HEK293T (cell line): ENCODE results near the gene SLC39A5.

Source experiments
- ARNT ChIP-seq: fragments of 450-650 bp; IDR thresholded peaks from 2 replicates; pipeline ENCODE4 v1.6.1; 2017; ENCODE audit warnings: mild to moderate bottlenecking
- BHLHE40 ChIP-seq: fragments of 450-650 bp; IDR thresholded peaks from 2 replicates; pipeline ENCODE4 v1.6.1; 2016; ENCODE audit warnings: mild to moderate bottlenecking, moderate library complexity, borderline replicate concordance
- ELF4 ChIP-seq: fragments of 450-650 bp; IDR thresholded peaks from 2 replicates; pipeline ENCODE4 v1.6.1; 2017; ENCODE audit warnings: antibody characterized with exemption
- FOXM1 ChIP-seq: fragments of 450-650 bp; IDR thresholded peaks from 2 replicates; pipeline ENCODE4 v1.6.1; 2017; ENCODE audit warnings: mild to moderate bottlenecking, borderline replicate concordance
- HDGF ChIP-seq: fragments of 450-650 bp; IDR thresholded peaks from 2 replicates; pipeline ENCODE4 v1.6.1; 2017; ENCODE audit warnings: antibody characterized with exemption, borderline replicate concordance
- L3MBTL2 ChIP-seq: fragments of 450-650 bp; conservative IDR thresholded peaks from 2 replicates; pipeline ENCODE4 v1.6.1; 2016; ENCODE audit warnings: mild to moderate bottlenecking
- NFRKB ChIP-seq: fragments of 450-650 bp; IDR thresholded peaks from 2 replicates; pipeline ENCODE4 v1.6.1; 2016; ENCODE audit warnings: mild to moderate bottlenecking, moderate library complexity
- SP1 ChIP-seq: fragments of 450-650 bp; IDR thresholded peaks from 2 replicates; pipeline ENCODE4 v1.6.1; 2017
- SUZ12 ChIP-seq: fragments of 450-650 bp; IDR thresholded peaks from 2 replicates; pipeline ENCODE4 v1.6.1; 2016; ENCODE audit warnings: mild to moderate bottlenecking
- TARDBP ChIP-seq: fragments of 450-650 bp; IDR thresholded peaks from 2 replicates; pipeline ENCODE4 v1.6.1; 2016

DNA sequence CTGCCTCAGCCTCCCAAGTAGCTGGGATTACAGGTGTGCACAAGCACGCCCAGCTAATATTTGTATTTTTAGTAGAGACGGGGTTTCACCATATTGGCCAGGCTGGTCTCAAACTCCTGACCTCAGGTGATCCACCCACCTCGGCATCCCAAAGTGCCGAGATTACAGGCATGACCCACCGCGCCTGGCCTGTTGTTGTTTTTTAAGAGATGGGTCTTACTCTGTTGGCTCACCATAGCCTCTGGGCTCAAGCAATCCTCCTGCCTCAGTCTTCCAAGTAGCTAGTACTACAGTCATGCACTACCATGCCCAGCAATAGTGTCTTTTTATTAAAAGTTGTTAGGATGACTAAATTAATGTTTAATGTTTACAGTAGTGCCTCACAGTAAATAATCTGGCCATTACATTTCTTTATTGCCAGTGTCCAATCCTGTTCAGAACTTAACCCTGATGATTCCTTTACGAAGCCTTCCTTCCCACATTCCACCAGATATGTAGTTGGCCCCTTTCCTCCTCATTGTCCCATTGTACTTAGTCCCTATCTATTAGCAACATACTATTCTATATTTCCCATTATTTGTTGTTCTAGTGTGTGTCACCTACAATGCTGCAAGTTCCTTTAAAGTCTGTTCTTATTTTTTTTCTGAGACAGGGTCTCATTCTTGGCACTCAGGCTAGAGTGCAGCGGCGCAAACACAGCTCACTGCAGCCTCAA is 31.8 kb upstream of the SLC39A5 start:
- TF ChIP-seq SUZ12 (no peak), NFRKB (no peak), ELF4 (no peak), HDGF (no peak), TARDBP (no peak), SP1 (no peak), BHLHE40 (no peak), FOXM1 (no peak), L3MBTL2 (no peak), ARNT (no peak)
